SU-DHL-6 (cell line): ENCODE results near the gene UQCR11.

Source experiments
- H2AFZ ChIP-seq: fragments of 200-600 bp; sonication (generic); 2 replicates; pipeline ENCODE4 v1.6.1; 2014; ENCODE audit warnings: low read depth, mild to moderate bottlenecking, moderate library complexity, mixed read lengths, antibody characterized with exemption, low read length; ENCODE audit not compliant: severe bottlenecking
- H3F3A ChIP-seq: fragments of 200-600 bp; shearing (Covaris generic); 2 replicates; pipeline ENCODE4 v1.6.0; 2016; ENCODE audit warnings: antibody characterized with exemption, mild to moderate bottlenecking; ENCODE audit not compliant: insufficient read depth
- H3K27ac ChIP-seq: fragments of 200-600 bp; sonication (generic); 2 replicates; pipeline ENCODE4 v1.5.1; 2016; ENCODE audit warnings: low read depth, mild to moderate bottlenecking, low read length, moderate library complexity, mixed read lengths
- H3K27me3 ChIP-seq: fragments of 200-600 bp; sonication (generic), shearing (Covaris generic); 2 replicates; pipeline ENCODE4 v1.6.0; 2014; ENCODE audit warnings: mild to moderate bottlenecking, low read length
- H3K36me3 ChIP-seq: fragments of 200-600 bp; sonication (generic); 2 replicates; pipeline ENCODE4 v1.6.1; 2014; ENCODE audit warnings: mild to moderate bottlenecking, low read length, mixed read lengths
- H3K4me2 ChIP-seq: fragments of 300-600, 200-600 bp; shearing (Covaris generic), sonication (generic); 2 replicates; pipeline ENCODE4 v1.6.0; 2014; ENCODE audit warnings: low read length, low read depth, mild to moderate bottlenecking; ENCODE audit not compliant: poor library complexity, severe bottlenecking
- H3K4me3 ChIP-seq: fragments of 200-600 bp; sonication (generic); 2 replicates; pipeline ENCODE4 v1.5.1; 2014; ENCODE audit warnings: antibody characterized with exemption, low read length, mild to moderate bottlenecking, mixed read lengths; ENCODE audit not compliant: insufficient read depth, poor library complexity, severe bottlenecking
- H3K79me2 ChIP-seq: fragments of 200-600 bp; sonication (generic); 2 replicates; pipeline ENCODE4 v1.6.1; 2014; ENCODE audit warnings: mild to moderate bottlenecking, low read length, moderate library complexity; ENCODE audit not compliant: insufficient read depth
- H3K9ac ChIP-seq: fragments of 200-600 bp; sonication (generic); 2 replicates; pipeline ENCODE4 v1.7.0; 2014; ENCODE audit warnings: mild to moderate bottlenecking, low read length
- H3K9me2 ChIP-seq: fragments of 200-600 bp; sonication (generic); replicated peaks from 2 replicates; pipeline ENCODE4 v1.6.1; 2014; ENCODE audit warnings: low read length; ENCODE audit not compliant: insufficient read depth
- H3K9me3 ChIP-seq: fragments of 200-600 bp; sonication (generic); 2 replicates; pipeline ENCODE4 v1.6.1; 2014; ENCODE audit warnings: low read length, mixed read lengths; ENCODE audit not compliant: insufficient read depth
- H4K20me1 ChIP-seq: fragments of 200-600 bp; sonication (generic); 2 replicates; pipeline ENCODE4 v1.6.1; 2014; ENCODE audit warnings: low read depth, mild to moderate bottlenecking, antibody characterized with exemption, low read length, moderate library complexity, mixed read lengths
- EZH2phosphoT487 ChIP-seq: fragments of 200-600 bp; sonication (generic), shearing (Covaris generic); conservative IDR thresholded peaks from 2 replicates; pipeline ENCODE4 v1.6.1; 2018; ENCODE audit warnings: mild to moderate bottlenecking, antibody characterized with exemption, low read length, moderate library complexity, mixed read lengths
- TF ChIP-seq, protein P1 (sequence below): fragments of 200-600 bp; sonication (generic); IDR thresholded peaks from one replicate; pipeline ENCODE4 v1.5.1; 2017; ENCODE audit warnings: antibody characterized with exemption, mild to moderate bottlenecking, low read length, moderate library complexity; ENCODE audit not compliant: insufficient read depth, poor library complexity, severe bottlenecking

UQCR11 gene

DNA sequence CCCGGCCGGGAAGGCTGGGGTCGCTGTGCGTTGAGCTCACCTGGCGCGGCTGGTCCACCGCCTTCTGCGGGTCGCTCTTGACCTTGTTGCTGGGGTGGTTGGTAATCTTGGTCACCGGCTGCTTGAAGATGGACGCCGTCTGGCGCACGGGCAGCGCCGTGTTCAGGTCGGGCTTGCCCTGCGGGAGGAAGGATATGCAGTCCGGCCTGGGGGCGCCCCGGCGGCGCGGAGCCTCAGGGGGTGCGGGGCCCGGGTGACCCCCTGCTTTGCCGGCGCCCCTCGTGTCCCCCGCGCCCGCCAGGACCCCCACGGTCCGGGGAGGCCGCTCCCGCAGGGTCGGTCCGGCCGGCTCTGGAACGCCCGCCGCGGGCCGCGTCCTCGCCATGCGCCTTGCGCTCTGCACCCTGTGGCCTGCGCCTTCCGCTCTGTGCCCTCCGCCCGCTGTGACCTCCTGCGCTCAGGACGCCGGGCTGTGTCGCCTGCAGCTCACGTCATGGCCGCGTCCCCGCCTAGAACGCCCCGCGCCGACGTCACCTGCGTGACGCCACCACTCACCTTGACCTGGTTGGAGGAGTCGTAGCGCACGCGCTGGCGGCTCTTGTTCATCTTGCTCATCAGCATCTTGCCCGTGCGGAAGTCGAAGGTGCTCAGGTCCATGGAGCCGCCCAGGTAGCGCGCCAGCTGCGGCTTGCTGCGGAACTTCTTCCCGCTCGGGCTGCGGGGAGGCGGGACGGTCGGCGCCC lies 20.6 kb downstream of the UQCR11 start:
- Histone ChIP-seq H3K27ac (no peak overlapping the region), H3K79me2 (peaks cover 44% of the 10 kb centered on the region), H3K9ac (no peak overlapping the region), H3K27me3 (no peaks in the 10 kb centered on the region), H4K20me1 (peaks cover 2% of the 10 kb centered on the region; the same call in 1 of the 2 replicates), H3K36me3 (peaks cover 5% of the 10 kb centered on the region; the same call in 1 of the 2 replicates), H3K9me2 (no peaks in the 10 kb centered on the region), H3K4me3 (no peak overlapping the region), H3F3A (no peaks in the 10 kb centered on the region), H3K9me3 (no peaks in the 10 kb centered on the region), H3K4me2 (no peak overlapping the region), H2AFZ (no peak overlapping the region)
- TF ChIP-seq EZH2phosphoT487, result no peak
- TF ChIP-seq, protein P1, sequence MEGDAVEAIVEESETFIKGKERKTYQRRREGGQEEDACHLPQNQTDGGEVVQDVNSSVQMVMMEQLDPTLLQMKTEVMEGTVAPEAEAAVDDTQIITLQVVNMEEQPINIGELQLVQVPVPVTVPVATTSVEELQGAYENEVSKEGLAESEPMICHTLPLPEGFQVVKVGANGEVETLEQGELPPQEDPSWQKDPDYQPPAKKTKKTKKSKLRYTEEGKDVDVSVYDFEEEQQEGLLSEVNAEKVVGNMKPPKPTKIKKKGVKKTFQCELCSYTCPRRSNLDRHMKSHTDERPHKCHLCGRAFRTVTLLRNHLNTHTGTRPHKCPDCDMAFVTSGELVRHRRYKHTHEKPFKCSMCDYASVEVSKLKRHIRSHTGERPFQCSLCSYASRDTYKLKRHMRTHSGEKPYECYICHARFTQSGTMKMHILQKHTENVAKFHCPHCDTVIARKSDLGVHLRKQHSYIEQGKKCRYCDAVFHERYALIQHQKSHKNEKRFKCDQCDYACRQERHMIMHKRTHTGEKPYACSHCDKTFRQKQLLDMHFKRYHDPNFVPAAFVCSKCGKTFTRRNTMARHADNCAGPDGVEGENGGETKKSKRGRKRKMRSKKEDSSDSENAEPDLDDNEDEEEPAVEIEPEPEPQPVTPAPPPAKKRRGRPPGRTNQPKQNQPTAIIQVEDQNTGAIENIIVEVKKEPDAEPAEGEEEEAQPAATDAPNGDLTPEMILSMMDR, result no peak

DNA sequence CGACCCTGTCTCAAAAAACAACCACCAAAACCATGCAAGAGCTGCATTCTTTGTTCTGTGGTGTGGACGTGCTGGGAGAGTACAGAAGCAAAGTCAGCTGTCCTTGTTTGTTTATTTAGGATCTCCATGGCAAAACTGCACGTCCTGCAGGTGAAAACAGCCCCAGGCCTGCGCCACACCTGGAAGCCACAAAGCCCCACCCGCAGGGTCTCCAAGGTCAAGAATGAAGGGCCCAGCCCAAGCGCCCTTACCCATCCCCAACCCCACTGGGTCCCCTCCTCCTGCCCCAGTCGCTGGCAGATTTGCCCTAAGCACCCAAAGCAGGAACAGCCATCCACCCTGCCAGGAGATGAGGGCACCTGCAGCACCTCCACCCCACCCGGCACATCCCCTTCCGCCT lies 23.1 kb downstream of the UQCR11 start:
- Histone ChIP-seq H3K4me2 (no peak overlapping the region), H3K9ac (no peak overlapping the region), H3K36me3 (peaks cover 5% of the 10 kb centered on the region; the same call in 1 of the 2 replicates), H3K9me2 (no peaks in the 10 kb centered on the region), H3F3A (no peaks in the 10 kb centered on the region), H2AFZ (no peak overlapping the region), H3K9me3 (no peaks in the 10 kb centered on the region), H3K4me3 (no peak overlapping the region), H4K20me1 (no peaks in the 10 kb centered on the region), H3K27me3 (no peaks in the 10 kb centered on the region), H3K27ac (no peak overlapping the region), H3K79me2 (peaks cover 19% of the 10 kb centered on the region)
- TF ChIP-seq, protein P1, result no peak
- TF ChIP-seq EZH2phosphoT487, result no peak

DNA sequence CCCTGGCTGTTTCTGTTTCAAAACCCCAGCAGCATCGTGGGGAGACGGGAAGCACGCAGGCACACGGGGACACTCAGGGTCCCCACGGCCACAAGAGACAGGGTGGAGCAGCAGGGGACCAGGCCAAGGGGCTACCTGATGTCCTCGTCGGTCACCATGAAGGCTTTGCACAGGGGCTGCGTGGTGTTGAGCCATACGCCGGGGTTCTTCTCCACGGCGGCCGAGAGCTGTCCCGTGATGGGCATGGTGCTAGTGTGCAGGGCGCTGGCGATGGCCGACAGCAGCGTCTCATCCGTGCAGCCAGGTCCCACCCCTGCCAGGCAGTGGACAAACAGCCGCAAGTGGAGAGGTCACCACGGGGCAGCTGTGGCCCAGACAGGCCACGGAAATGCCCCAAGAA lies 24.3 kb downstream of the UQCR11 start:
- Histone ChIP-seq H3K4me2 (no peak overlapping the region), H3K79me2 (peaks cover 9% of the 10 kb centered on the region), H3K9me2 (no peaks in the 10 kb centered on the region), H4K20me1 (no peaks in the 10 kb centered on the region), H3F3A (no peaks in the 10 kb centered on the region), H2AFZ (no peak overlapping the region), H3K9me3 (no peaks in the 10 kb centered on the region), H3K4me3 (no peak overlapping the region), H3K27ac (no peak overlapping the region), H3K9ac (no peak overlapping the region), H3K36me3 (peaks cover 5% of the 10 kb centered on the region; the same call in 1 of the 2 replicates), H3K27me3 (no peaks in the 10 kb centered on the region)
- TF ChIP-seq EZH2phosphoT487, result no peak
- TF ChIP-seq, protein P1, result no peak
